CD4-positive, alpha-beta T cell treated with Interleukin-4 for 1 hour (primary cell): ENCODE data around the gene INPP5A.
"Not testable (repeated sequence)": the region's sequence is repeated elsewhere in the genome, so short reads cannot be mapped to it uniquely, and the experiment has no call there.

Experiments
- DNase-seq, 2 donors: peaks; one replicate each; pipeline ENCODE4 v3.0.0-alpha.2; 2020 to 2022

Gene INPP5A

GRCh38 chr10:132549371-132549770, 11.8 kb downstream of the INPP5A start:
- DNase-seq = no peak

- DNase-seq = no peak
These were observed 12.9 kb downstream of the INPP5A start for GRCh38 chr10:132550366-132551092.

GRCh38 chr10:132551093-132551807, 13.7 kb downstream of the INPP5A start:
- peak in 1 of 2 donors; percentile 50 for DNase-seq

DNA sequence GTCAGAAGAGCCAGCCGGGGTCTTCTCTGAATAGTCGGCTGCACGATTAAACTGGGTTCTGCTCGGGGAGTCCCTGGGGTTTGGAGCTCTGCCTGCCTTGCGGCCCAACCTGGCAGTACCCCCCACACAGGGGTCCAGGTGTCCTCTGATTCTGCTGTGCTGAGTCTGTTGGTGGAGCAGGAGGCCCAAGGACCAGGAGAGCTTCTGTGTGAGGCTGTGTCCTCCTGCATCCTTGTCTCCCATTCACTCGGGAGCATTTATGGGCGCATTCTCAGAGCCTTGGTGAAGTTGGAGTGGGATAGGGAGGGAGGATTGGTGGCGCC, 14.2 kb downstream of the INPP5A start:
- no peak for DNase-seq

DNA sequence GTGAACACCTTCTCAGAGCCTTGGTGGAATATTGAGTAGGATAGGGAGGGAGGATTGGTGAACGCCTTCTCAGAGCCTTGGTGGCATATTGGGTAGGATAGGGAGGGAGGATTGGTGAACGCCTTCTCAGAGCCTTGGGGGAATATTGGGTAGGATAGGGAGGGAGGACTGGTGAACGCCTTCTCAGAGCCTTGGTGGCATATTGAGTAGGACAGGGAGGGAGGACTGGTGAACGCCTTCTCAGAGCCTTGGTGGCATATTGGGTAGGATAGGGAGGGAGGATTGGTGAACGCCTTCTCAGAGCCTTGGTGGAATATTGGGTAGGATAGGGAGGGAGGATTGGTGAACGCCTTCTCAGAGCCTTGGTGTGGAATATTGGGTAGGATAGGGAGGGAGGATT, 15.0 kb downstream of the INPP5A start:
- DNase-seq = not testable (repeated sequence)

DNA sequence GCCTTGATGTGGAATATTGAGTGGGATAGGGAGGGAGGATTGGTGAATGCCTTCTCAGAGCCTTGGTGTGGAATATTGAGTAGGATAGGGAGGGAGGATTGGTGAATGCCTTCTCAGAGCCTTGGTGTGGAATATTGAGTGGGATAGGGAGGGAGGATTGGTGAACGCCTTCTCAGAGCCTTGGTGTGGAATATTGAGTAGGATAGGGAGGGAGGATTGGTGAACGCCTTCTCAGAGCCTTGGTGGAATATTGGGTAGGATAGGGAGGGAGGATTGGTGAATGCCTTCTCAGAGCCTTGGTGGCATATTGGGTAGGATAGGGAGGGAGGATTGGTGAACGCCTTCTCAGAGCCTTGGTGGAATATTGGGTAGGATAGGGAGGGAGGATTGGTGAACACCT, 16.0 kb downstream of the INPP5A start:
- not testable (repeated sequence) for DNase-seq

DNA sequence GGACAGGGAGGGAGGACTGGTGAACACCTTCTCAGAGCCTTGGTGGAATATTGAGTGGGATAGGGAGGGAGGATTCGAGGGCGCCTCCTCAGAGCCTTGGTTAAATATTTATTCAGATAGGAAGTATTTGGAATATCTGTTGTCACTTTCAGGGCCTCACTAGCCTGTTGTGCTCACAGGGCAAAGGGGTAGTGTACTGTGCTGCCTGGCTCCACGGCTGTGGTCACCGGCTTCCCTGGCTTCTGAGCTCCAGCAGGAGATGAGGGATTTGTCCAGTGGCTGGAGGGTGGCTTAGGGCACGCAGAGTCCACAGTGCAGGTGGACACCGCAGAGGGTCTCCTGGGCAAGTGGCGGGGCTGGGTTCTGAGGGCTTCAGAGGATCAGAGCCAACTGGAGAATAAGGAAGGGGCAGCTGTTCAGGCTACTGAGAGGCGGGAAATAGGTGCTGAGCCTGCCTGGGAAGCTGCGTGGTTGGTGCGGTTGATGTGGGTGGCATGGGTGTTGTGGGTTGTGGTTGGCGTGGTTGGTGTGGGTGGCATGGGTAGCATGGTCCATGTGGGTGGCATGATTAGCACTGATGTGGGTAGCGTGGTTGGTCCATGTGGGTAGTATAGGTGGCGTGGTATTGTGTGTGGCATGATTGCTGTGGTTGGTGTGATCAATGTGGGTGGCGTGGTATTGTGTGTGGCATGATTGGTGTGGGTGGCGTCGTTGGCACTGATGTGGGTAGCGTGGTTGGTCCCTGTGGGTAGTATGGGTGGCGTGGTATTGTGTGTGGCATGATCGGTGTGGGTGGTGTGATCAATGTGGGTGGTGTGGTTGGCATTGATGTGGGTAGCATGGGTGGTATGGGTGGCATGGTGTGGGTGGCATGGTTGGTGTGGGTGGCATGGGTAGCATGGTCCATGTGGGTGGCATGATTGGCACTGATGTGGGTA, 16.7 kb downstream of the INPP5A start:
- DNase-seq = no peak

- peak in 1 of 2 donors; percentile 78 for DNase-seq
These were observed 17.5 kb downstream of the INPP5A start for GRCh38 chr10:132554991-132555647.

GRCh38 chr10:132555648-132556575, 18.3 kb downstream of the INPP5A start:
- peak in 1 of 2 donors; percentile 68 for DNase-seq

DNA sequence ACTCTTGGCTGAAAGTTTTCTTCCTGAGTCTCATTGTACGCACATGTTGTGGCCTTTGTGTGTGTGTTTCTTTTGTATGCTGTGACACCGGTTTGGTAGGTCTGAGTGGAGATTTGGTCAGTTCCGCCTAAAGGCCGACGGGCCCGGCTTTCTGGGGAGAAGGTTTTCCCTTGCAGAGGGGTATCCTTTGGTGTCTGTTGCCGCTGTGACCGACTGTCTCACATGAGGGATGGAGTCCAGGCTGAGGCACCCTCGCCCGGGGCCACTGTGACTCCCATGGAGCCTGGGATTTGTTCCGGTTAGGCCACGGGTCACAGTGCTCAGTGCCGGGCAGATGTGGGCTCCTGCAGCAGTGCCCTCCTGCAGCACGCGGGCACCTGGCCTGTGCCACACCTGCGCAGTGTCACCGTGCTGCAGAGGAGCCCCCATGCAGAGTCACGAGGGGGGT, 19.4 kb downstream of the INPP5A start:
- no peak for DNase-seq

GRCh38 chr10:132557696-132558515, 20.3 kb downstream of the INPP5A start:
- no peak for DNase-seq

- DNase-seq = no peak
These were observed 21.2 kb downstream of the INPP5A start for GRCh38 chr10:132558516-132559413.

- DNase-seq = no peak
These were observed 22.0 kb downstream of the INPP5A start for GRCh38 chr10:132559538-132559937.

DNA sequence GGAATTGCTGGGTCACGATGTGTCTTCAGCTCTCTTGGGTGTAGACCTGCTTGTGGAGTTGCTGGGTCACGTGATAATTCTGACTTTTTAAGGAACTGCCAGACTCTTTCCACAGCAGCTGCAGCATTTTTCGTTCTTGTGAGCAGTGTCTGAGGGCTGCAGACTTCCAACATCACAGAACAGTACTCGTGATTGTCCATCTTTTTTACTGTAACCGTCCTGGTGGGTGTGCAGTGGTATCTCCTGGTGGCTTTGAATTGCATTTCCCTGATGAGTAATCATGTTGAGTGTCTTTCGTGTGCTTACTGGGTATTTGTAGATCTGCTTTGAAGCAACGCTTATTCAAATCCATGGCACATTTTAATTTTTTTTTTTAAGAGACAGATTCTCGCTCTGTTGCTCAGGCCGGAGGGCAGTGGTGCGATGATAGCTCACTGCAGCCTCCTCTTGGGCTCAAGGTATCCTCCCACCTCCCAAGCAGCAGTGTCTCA, 22.7 kb downstream of the INPP5A start:
- DNase-seq = peak in 1 of 2 donors; percentile 35

GRCh38 chr10:132562177-132562915, 24.8 kb downstream of the INPP5A start:
- no peak for DNase-seq

GRCh38 chr10:132562916-132563456, 25.4 kb downstream of the INPP5A start:
- no peak for DNase-seq

GRCh38 chr10:132563485-132564248, 26.1 kb downstream of the INPP5A start:
- no peak for DNase-seq

GRCh38 chr10:132564249-132564605, 26.6 kb downstream of the INPP5A start:
- no peak for DNase-seq
